GM18907 (cell line): ENCODE results near the gene HES5.
"Not testable (repeated sequence)": the region's sequence is repeated elsewhere in the genome, so short reads cannot be mapped to it uniquely, and the experiment has no call there.

Source experiments
- ATAC-seq: cut with Tn5 transposase; IDR thresholded peaks from one replicate; pipeline ENCODE4 v1.9.1; 2021; ENCODE audit warnings: mild to moderate bottlenecking, moderate library complexity; ENCODE audit not compliant: unreplicated experiment

Gene HES5

DNA sequence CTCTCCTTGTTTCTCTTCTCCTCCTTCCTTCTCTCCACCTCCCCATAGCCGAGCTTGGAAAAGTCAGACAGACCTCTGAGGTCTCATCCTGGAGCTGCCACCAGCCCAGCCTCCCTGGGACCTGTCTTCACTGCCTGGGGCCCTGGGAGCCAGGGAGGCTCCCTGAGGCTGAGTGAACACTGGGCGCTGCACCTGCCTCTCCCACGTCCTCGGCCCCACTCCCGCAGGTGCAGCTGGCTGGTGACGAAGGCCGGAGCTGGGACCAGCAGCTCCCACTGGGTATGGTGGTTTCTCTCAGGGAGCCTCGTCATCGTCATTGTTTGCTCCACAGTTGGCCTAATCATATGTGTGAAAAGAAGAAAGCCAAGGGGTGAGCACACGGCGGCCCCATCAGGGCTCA lies 31.4 kb upstream of the HES5 start:
- no peak for ATAC-seq

DNA sequence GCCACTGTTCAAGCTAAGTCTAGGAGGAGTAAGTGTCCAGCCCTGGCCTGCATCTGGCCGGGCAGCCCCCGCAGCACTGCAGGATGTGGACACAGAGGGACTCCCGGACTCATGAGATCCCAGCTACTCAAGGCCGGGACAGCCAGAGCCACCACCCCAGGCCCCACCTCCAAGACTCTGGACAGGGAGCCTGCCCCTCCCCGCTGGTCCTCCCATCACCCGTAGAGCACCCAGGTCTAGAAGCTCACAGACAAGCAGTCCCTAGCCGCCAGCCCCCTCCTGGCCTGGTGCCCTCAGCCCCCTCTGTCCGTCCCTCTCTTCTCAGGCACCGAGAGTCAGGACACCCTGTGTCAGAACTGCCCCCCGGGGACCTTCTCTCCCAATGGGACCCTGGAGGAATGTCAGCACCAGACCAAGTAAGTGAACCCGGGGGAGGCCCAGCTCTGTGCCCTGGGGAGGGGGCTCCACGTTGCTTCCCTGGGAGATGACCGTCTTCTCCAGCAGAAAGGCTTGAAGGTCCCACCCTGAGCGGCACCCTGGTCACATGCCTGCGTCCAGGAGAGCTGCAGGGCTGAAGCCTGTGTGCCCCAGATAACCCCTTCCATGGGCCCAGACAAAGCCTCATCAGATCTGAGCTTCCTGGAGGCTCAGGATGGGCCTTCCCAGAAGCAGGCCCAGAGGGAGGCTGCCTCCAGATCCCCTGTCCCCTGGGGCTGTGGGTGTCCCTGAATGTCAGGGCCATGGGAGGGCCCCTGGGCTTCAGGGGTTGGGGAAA lies 30.4 kb upstream of the HES5 start:
- ATAC-seq, result no peak

DNA sequence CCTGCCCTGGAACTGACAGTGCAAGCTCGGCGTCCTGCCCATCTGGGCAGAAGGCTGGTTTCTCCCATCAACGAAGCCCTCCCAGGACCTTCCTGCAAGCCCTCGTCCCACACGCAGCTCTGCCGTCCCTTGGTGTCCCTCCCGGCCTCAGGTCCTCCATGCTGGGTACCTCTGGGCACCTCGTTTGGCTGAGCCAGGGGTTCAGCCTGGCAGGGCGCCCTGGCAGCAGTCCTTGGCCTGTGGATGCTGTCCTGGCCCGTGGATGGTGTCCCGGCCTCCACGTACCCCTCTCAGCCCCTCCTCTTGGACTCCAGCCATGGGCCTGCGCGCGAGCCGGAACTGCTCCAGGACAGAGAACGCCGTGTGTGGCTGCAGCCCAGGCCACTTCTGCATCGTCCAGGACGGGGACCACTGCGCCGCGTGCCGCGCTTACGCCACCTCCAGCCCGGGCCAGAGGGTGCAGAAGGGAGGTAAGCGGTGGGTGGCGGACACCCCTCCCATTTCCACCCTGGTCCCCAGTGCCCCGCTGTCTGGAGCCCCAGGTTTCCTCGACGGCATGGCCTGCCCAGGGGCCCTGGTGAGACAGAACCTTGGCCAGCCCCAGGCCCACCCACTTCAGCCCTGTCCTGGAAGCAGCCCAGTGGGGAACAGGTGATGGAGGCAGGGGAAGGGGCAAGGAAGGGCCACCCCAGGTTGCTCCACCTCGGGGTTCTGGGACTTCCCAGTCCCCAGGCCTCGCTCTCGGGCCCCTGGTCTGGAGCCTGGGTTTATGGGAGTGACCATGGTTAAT lies 29.6 kb upstream of the HES5 start:
- no peak for ATAC-seq

DNA sequence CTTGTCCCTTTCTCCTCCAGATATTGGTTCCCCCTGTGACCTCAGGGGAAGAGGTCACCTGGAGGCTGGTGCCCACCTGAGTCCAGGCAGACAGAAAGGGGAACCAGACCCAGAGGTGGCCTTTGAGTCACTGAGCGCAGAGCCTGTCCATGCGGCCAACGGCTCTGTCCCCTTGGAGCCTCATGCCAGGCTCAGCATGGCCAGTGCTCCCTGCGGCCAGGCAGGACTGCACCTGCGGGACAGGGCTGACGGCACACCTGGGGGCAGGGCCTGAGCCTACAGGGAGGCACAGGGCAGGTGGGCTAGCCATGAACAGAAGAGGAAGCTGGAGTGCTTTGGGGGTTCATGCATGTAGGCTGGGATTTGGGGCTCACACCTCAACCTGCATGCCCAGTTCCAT lies 28.8 kb upstream of the HES5 start:
- no peak for ATAC-seq

DNA sequence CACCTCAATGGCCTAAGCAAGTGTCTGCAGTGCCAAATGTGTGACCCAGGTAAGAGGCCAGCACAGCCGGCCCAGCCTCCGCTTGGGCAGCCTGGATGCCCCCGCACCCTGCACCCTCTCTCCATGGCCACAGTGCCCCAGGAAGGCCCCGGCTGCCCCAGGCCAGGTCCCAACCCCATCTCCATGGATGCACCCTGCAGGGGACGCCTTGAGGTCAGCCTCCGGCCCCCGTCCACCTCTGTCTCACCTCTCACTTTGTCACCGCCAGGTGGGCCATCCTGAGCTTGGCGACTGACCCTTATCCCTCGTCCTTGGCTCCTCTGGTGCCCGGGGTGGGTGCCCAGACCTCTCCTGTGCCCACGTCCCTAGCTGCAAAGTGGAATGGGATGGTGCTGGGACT lies 28.4 kb upstream of the HES5 start:
- no peak for ATAC-seq

DNA sequence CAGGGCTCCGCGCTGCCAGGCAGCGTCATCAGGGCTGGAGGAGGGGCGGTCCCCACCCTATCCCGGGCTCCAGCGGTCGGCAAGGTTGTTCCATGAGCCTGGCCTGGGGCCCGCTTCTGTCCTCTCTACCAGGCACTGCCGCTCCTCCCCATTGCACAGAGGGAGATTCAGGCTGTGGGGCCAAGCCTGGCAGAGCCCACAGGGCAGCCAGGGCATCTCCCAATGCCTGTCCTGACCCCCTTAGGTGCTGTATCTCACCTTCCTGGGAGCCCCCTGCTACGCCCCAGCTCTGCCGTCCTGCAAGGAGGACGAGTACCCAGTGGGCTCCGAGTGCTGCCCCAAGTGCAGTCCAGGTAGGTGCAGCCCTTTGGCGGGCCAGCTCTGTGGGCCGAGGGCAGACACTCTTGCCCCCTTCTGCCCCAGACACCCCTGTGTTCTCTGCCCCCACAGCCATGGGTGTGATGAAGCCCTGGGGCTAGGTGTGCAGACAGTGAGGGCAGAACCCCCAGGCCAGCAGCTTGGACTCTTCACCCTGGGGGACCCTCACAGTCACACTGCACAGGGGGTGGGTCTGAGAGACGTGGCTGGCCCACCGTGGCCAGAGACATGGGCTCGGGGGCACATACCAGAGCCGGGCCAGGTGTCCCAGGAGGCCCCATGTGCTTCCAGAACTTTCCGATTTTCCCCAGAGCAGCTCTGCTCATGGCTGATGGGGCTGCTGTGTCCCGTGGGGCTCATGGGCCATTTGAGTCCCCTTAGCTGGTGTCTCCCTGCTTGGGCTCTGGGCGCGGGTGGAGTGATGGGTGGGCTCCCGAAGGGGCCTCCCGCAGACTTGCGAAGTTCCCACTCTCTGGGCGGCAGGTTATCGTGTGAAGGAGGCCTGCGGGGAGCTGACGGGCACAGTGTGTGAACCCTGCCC lies 27.7 kb upstream of the HES5 start:
- no peak for ATAC-seq

DNA sequence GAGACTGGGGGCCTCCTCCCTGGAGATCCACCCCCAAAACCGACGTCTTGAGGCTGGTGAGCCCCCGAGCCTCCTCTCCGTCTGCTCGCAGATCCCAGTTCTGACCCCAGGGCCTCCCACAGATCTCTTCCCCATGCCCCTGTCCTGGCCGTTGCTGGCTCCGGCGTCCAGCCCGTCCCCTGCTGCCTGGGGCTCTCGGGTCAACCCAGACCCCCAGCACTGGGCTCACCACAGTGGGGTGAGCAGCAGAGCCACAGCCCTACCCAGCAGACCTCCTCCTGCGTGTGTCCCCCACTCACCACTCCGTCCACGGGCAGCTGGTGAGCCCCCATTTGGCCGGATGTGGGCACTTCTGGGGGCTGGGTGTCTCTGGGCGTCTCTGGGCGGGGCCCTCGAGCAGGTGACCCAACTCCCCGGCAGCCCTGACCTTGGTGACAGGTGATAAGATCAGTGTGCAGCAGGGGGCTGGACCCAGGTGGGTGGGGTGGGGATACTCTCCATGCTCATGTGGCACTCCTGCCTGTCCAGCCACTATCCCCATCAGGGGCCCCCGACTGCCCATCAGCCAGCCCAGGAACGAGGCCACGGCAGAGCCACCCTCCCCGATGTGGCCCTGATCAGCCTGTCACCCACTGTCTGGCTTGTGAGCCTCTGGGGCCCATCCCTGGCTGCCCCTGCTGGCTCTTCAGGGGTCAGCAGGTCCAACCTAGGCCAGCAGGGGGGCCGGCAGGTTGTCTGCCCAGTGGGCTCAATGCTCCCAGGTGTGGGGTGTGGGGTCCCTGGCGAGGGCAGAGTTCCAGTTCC lies 26.8 kb upstream of the HES5 start:
- peak; percentile 25 for ATAC-seq

DNA sequence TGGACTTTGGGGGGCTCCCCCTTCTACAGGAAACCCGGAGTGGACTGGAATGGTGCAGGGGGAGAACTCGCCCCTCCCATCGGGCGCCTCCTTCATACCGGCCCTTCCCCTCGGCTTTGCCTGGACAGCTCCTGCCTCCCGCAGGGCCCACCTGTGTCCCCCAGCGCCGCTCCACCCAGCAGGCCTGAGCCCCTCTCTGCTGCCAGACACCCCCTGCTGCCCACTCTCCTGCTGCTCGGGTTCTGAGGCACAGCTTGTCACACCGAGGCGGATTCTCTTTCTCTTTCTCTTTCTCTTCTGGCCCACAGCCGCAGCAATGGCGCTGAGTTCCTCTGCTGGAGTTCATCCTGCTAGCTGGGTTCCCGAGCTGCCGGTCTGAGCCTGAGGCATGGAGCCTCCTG lies 26.2 kb upstream of the HES5 start, which contains the start of gene TNFRSF14:
Gene TNFRSF14, plus strand, starts transcription at position 95 of the 401 bp plus-strand sequence. Its CDS starts 294 bp downstream, at position 389.
- peak; percentile 33 for ATAC-seq

DNA sequence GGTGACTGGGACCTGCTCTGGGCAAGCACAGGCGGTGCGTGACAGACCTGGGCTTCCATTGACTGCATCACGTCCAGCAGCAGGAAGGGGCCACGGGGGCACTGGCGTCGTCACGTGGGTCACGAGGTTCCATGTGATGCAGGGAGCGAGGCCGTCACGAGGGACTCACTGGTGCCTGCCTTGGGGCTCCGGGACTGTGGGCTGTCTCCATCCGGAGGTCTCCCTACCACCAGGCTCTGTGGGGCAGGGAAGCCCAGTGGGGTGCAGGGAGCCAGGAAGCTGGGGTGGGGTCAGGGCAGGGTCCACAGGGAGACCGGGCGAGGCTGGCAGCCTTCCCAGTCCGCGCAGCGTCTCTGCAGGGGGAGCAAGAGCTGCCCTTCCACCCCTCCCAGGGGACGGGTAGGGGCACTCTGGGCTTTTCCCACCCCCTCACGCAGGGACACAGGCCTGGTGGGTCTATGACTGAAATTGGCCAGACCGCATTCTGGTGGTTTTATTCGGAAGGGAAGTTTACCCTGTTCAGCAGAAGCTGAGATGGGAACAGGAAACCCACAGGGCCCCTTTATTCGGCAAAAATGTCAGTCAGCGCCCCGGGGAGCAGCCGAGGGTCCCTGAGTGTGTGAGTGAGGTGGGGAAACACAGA lies 25.7 kb upstream of the HES5 start:
- peak; percentile 37 for ATAC-seq

DNA sequence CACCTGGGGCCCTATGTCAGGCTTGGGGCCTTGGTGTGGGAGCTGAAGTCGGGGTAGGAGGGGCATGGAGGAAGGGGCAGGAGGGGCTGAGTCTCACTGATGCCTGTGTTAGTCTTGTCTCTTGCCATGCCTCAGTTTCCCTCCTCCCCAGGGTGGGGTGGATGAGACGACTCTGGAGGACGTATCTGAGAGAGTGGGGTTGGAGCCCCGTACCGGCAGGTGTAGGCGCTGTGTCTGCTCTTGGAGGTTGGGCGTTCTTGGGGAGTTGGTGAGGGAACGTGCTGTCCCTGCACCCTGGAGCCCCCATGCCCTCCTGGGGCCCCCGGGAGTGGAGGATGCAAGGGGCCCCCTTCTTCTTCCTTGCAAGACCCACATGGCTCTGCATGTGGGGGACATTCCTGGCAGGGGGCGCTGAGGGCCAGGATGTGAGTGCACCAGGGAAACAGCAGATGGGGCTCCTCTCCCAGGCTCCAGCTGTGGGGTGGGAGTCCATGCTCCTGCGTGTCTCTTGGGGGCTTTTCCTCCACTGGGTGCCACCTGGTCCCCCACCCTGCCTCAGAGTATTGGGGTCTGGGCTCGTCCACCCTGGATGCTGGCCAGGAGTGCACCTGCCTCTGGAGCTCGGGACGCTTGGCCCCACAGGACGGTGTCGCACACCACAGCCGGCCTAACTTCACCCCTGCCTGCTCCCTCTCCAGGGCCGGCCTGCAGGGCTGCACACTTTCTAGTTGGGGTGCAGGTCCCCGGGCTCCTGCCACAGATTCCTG lies 24.7 kb upstream of the HES5 start:
- ATAC-seq, result no peak

DNA sequence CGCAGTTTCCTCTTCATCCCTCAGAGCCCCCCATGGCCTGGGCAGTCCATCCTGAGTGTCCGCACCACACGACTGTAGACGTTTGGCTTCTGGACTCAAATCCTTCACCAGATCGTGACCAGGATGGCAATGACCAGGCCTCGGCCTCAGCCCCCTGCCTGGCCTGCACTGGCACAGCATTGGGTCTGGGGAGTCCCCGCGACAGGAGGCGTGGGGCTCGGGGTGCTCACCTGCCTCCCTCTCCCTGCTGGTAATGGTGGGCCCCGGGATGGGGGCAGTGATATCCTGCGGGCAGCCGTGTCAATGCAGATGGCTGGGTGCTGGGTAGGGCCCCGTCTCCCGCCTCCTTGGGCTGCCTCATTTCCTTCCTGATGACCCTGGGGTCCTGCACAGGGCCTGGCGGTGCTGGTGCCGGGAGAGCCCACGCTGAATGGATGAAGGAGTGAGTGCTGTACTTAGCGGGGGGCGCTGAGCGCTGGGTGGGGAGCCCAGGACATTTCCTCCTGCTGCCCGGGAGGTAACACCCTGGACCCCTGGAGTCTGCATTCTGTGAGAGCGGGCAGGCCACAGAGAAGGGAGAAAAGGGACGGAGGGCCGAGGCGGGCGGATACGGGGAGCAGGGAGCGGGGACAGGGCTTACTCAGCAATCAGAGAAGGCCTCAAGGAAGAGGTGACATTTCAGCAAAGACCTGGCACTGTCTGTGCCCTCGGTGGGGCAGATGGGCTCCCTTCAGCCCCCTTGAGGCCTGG lies 24.0 kb upstream of the HES5 start:
- no peak for ATAC-seq

DNA sequence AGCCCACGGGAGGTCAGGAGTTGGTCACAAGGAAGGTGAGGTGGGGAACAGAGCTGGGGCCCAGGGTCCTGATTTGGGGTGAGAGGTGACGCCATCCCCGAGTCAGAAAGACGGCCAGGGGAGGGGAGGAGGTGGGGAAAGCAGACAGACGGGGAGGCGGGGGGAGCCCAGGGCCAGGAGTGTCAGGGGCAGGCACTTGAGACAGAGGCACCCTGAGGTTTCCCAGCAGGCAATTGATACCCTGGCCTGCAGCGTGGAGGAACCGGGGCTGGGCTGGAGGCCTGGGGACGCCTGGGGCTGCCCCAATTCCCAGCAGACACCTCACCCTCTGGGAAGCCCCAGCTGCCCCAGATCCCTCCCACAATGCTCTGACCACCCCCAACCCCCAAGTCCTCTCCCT lies 23.0 kb upstream of the HES5 start:
- ATAC-seq, result not testable (repeated sequence)

DNA sequence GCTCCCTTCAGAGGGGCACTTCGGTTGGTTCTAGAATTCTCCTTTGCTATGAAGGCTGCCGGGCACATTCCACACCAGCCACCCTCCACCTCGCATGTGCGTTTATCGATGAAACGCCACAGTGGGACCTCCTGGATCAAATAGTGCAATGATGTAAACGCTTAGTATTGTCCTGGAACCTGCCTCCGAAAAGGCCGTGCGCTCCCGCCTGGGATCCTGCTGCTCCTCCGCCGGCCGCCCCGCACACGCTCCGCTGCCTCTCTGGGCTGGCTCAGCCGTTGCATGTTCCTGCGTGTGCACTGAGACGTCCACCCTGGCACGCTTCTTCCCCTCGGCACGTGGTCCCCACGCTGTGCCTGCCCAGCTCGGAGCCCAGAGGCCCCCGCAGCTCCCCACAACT lies 22.1 kb upstream of the HES5 start:
- ATAC-seq, result no peak

DNA sequence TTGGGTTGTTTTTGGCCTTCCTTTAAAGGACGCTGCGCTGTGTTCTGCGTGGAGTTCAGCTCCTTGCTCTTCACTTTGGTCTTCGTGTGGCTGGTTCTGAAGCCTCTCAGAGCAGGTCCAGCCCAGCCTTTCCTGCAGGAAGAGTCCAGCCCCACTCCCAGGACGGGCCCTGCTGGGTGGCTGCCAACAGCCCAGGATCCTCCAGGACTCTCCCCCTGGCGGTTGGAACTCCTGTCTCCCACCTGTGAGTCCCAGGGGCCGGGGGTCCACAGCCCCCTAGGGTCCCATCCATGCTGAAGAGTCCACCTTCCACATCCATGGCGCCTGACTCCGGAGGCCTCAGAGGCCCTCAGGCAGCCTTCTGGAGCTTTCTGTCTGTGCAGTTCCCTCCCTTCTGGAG lies 21.5 kb upstream of the HES5 start:
- not testable (repeated sequence) for ATAC-seq

DNA sequence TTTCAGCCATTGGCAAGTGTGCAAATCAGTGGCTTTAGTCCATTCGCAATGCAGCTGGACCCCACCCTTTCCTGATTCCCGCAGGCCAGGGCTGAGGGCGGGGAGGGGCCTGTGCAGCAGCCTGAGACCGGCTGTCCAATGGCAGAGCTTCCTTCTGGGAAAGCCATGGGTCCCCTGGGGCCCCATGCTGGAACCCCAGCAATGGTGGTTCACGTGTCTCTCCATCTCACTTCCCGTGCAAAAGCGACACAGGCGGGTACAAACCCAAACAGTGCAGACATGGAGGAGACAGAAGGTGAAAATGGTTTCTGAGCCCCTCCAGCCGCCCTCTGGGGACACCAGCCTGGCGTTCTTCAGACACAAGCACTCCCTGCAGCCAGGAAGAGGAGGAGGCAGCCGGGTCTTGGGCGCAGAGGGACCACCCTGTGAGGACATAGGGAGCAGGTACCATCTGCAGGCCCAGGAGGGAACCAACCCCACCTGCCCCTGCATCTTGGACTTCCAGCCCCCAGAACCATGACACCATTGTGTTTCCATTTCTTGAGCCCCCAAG lies 20.3 kb upstream of the HES5 start:
- not testable (repeated sequence) for ATAC-seq

DNA sequence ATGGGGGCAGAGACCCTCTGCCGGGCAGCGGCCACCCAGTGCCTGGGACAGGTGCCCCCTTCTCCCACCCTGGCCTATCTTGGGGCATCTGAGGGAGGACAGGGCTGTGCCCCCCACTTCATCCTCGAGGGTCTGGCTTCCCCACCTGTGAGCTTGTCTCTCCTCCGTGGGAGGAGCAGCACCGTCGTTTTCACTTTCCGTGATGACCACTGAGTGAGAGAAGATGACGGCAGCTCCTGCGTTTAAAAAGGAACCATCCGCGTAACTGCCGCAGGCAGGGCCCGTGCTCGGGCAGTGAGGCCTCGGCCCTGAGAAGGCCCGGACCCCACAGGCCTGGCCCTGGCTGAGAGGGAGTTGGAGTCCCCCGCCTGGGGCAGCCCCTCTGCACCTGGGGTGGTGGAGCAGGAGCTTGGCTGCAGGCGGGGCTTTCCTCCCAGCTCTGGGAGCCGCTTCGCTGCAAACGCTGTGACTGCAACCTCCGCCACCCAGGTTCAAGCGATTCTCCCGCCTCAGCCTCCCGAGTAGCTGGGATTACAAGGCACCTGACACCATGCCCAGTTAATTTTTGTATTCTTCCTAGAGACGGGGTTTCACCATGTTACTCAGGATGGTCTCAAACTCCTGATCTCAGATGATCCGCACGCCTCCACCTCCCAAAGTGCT lies 19.4 kb upstream of the HES5 start:
- not testable (repeated sequence) for ATAC-seq

DNA sequence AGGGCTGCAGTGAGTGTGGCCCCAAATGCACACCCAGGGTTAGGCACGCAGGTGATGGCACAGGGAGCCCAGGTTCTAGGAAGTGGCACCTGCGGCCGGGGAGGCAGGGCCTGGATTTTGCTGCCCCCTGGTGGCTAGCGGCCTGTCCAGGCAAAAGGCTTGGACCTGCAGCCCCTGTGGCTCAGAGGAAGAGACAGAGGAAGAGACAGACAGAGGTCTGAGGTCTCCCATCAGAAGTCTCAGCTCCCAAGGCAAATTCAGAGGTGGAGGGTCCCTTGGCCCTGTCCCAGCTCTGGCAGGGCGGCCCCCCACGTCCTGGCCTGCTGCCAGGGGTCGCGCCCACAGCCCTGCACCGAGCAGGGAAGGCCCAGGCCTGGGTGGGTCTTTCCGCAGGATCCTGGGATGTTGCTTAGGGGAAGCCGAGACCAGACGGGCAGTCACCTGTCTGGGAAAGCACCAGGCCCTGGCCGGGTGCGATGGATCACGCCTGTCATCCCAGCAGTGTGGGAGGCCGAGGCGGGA lies 18.1 kb upstream of the HES5 start:
- ATAC-seq, result peak; percentile 28
